K562 (cell line): ENCODE measurements around the gene DENND6A. TPM values are rescaled to one million over a fixed set of nuclear protein-coding genes. Genes with fewer than 3 reads are reported as not detected.

Experiments
- ATAC-seq: fragments of 200-7000 bp; cut with Tn5 transposase; 3 replicates; pipeline ENCODE4 v1.9.1; 2020; ENCODE audit warnings: moderate library complexity
- BruUV-seq: library from RNA; stranded (reverse); fragments of 400-500 nt; replicated peaks from 2 replicates; lab custom pipeline; 2021; lab: Mats Ljungman, UMichigan
- CTCF ChIA-PET: fragments of 300-600 bp; formaldehyde crosslinking; extraction: SDS; loops from one replicate; lab custom pipeline; 2021; ENCODE audit warnings: low intra/inter-chr PET ratio; lab: Yijun Ruan, JAX
- POLR2A ChIA-PET: fragments of 300-600, 350-650 bp; sonication (Branson Sonifier 250); formaldehyde crosslinking; extraction: SDS; loops from one replicate; lab custom pipeline; 2021; ENCODE audit warnings: antibody characterized with exemption, inconsistent platforms; lab: Yijun Ruan, JAX
- DNase-seq, 4 experiments: peaks; one replicate each; pipeline versions ENCODE4 v3.0.0 to v3.0.0-alpha.2; 2011 to 2018; ENCODE audit warnings: low spot score in 3 of 4, mixed read lengths in 3 of 4; ENCODE audit errors: extremely low read depth in 1 of 4
- FAIRE-seq: peaks from 2 replicates; lab custom pipeline; 2011; peaks lifted over from hg19 to GRCh38; lab: Jason Lieb, UNC
- H2AFZ ChIP-seq: 2 replicates; pipeline ENCODE4 v1.6.0; 2011; ENCODE audit warnings: low read depth, low read length, control low read depth, inconsistent platforms
- H3K27ac ChIP-seq: fragments of 200-600 bp; 3 replicates; pipeline ENCODE4 v1.8.0; 2011; ENCODE audit warnings: low read depth, mild to moderate bottlenecking, control low read depth, inconsistent platforms, low read length, moderate library complexity, mixed read lengths; ENCODE audit errors: extremely low read depth
- H3K27me3 ChIP-seq, 2 experiments: fragments of 300-600 bp in 1 of 2; 2 replicates in 1 of 2; 3 replicates in 1 of 2; pipeline versions ENCODE4 v1.6.0 to v1.8.0; 2011; ENCODE audit warnings: inconsistent platforms in 2 of 2, low read length in 2 of 2, mild to moderate bottlenecking in 1 of 2, mixed read lengths in 1 of 2, moderate library complexity in 1 of 2; ENCODE audit not compliant: control insufficient read depth in 2 of 2, insufficient read depth in 2 of 2
- H3K36me3 ChIP-seq: fragments of 300-600 bp; 3 replicates; pipeline ENCODE4 v1.8.0; 2011; ENCODE audit warnings: mild to moderate bottlenecking, low read length, inconsistent platforms; ENCODE audit not compliant: control insufficient read depth, insufficient read depth
- H3K4me1 ChIP-seq, 2 experiments: fragments of 200-600 bp in 1 of 2; replicated peaks in 1 of 2; 2 replicates in 1 of 2; 3 replicates in 1 of 2; pipeline versions ENCODE4 v1.5.1 to v1.8.0; 2011; ENCODE audit warnings: inconsistent platforms in 2 of 2, low read length in 2 of 2, mild to moderate bottlenecking in 1 of 2, mixed read lengths in 1 of 2, moderate library complexity in 1 of 2; ENCODE audit not compliant: control insufficient read depth in 2 of 2, insufficient read depth in 2 of 2
- H3K4me2 ChIP-seq: 2 replicates; pipeline ENCODE4 v1.6.1; 2011; ENCODE audit warnings: low read length, control low read depth, inconsistent platforms, mixed read lengths; ENCODE audit not compliant: insufficient read depth
- H3K4me3 ChIP-seq: fragments of 200-600 bp; sonication (generic), shearing (Covaris generic); 2 replicates; pipeline ENCODE4 v1.5.1; 2016; ENCODE audit warnings: control low read depth, inconsistent platforms
- H3K79me2 ChIP-seq: fragments of 200-600 bp; 3 replicates; pipeline ENCODE4 v1.8.0; 2011; ENCODE audit warnings: low read length, inconsistent platforms; ENCODE audit not compliant: control insufficient read depth, insufficient read depth
- H3K9ac ChIP-seq, 2 experiments: 2 replicates each; pipeline versions ENCODE4 v1.6.0 to v1.6.1; 2011; ENCODE audit warnings: low read depth in 2 of 2, low read length in 2 of 2, control low read depth in 1 of 2, inconsistent platforms in 1 of 2, mild to moderate bottlenecking in 1 of 2, mixed read lengths in 1 of 2; ENCODE audit not compliant: insufficient read depth in 1 of 2
- H3K9me1 ChIP-seq: one replicate; pipeline ENCODE4 v1.6.0; 2011; ENCODE audit warnings: inconsistent platforms, mild to moderate bottlenecking, low read length, moderate library complexity; ENCODE audit not compliant: control insufficient read depth, insufficient read depth
- H3K9me3 ChIP-seq: replicated peaks from 2 replicates; pipeline ENCODE4 v1.5.1; 2011; ENCODE audit warnings: low read depth, low read length, inconsistent platforms; ENCODE audit not compliant: control insufficient read depth, insufficient read depth
- H4K20me1 ChIP-seq: replicated peaks from 2 replicates; pipeline ENCODE4 v1.6.1; 2011; ENCODE audit warnings: low read length, inconsistent platforms, mixed read lengths; ENCODE audit not compliant: control insufficient read depth, insufficient read depth
- ASH1L ChIP-seq: fragments of 450-650 bp; IDR thresholded peaks from 2 replicates; pipeline ENCODE4 v1.6.1; 2018; ENCODE audit warnings: borderline replicate concordance, mild to moderate bottlenecking, low read depth; ENCODE audit not compliant: partially characterized antibody
- EZH2 ChIP-seq: IDR thresholded peaks from 2 replicates; pipeline ENCODE4 v1.6.1; 2012; ENCODE audit warnings: low read depth, mild to moderate bottlenecking, inconsistent platforms, low read length, borderline replicate concordance
- LCOR ChIP-seq: sonication (generic); formaldehyde crosslinking; IDR thresholded peaks from 2 replicates; pipeline ENCODE4 v1.8.0; 2022; ENCODE audit warnings: mild to moderate bottlenecking, missing genetic modification reagents
- NCOA1 ChIP-seq: fragments of 450-650 bp; IDR thresholded peaks from 2 replicates; pipeline ENCODE4 v1.6.1; 2016; ENCODE audit warnings: low read depth
- RBBP5 ChIP-seq: fragments of 200-600 bp; sonication (generic); IDR thresholded peaks from 2 replicates; pipeline ENCODE4 v1.6.1; 2012; ENCODE audit warnings: borderline replicate concordance, mild to moderate bottlenecking, low read length, control low read depth, inconsistent platforms; ENCODE audit not compliant: insufficient read depth, poor library complexity, severe bottlenecking
- TBL1XR1 ChIP-seq, 2 experiments: IDR thresholded peaks; 2 replicates each; pipeline ENCODE4 v1.6.1; 2012; ENCODE audit warnings: improper control_type of control experiment in 2 of 2, low read length in 2 of 2, mild to moderate bottlenecking in 1 of 2
- ZBTB1 ChIP-seq: sonication (generic); formaldehyde crosslinking; IDR thresholded peaks from 2 replicates; pipeline ENCODE4 v1.8.1; 2023; ENCODE audit warnings: missing genetic modification reagents, low read depth, mild to moderate bottlenecking, borderline replicate concordance
- ZFX ChIP-seq: sonication (generic); formaldehyde crosslinking; IDR thresholded peaks from 2 replicates; pipeline ENCODE4 v1.8.0; 2022; ENCODE audit warnings: mild to moderate bottlenecking, missing genetic modification reagents, moderate library complexity
- ZNF324 ChIP-seq: fragments of 250-450 bp; sonication (Bioruptor Pico); IDR thresholded peaks from 2 replicates; pipeline ENCODE4 v1.4.0; 2020; ENCODE audit warnings: mild to moderate bottlenecking
- ZNF76 ChIP-seq: fragments of 250-450 bp; sonication (Bioruptor Pico); IDR thresholded peaks from 2 replicates; pipeline ENCODE4 v1.4.0; 2020; ENCODE audit warnings: mild to moderate bottlenecking, moderate library complexity, borderline replicate concordance
- WGBS: fragments of 100-300 bp; shearing (Covaris generic); methylation state at CpG from one replicate; pipeline ENCODE4 v1.1.6; 2016; ENCODE audit warnings: low coverage, mixed read lengths; ENCODE audit not compliant: insufficient coverage; ENCODE audit errors: missing lambda C conversion rate; 5-methylcytosine and 5-hydroxymethylcytosine counted together
- in situ Hi-C: fragments of 300-500 bp; cut with MboI; formaldehyde crosslinking; loops from 4 replicates; pipeline ENCODE4 v1.15.0; 2018; ENCODE audit warnings: inconsistent platforms, mixed read lengths
- intact Hi-C: fragments of 100-400 bp; cut with micrococcal nuclease; formaldehyde crosslinking; loops from 2 replicates; pipeline ENCODE4 v1.14.2; 2022
- polyA plus RNA-seq, 8 experiments: library from polyadenylated mRNA; depleted of rRNA in 4 of 8; stranded (reverse) in 5 of 8; unstranded in 3 of 8; fragments of >200 nt; fragmentation: Nextera tagmentation in 2 of 8; fragmentation: Illumina TruSeq in 1 of 8; extraction: Ambion mirVana in 2 of 8; extraction: Trizol in 1 of 8; gene quantifications; 2 replicates each; pipeline versions ENCODE4 v1.2.1 to v1.2.3, GENCODE V29; 2011 to 2014; ENCODE audit warnings: inconsistent platforms in 1 of 8, missing spikeins in 1 of 8
- total RNA-seq, 7 experiments: library from RNA; depleted of rRNA in 6 of 7; stranded (reverse); fragments of >200 nt in 6 of 7; fragmentation: Illumina TruSeq in 2 of 7; extraction: Trizol in 2 of 7; gene quantifications; 2 replicates each; pipeline versions ENCODE4 v1.2.1 to v1.2.3, GENCODE V29; 2011 to 2021; ENCODE audit warnings: low replicate concordance in 1 of 7
- TF ChIP-seq, protein P1 (sequence below): fragments of 250-450 bp; sonication (Bioruptor Pico); IDR thresholded peaks from 2 replicates; pipeline ENCODE4 v1.8.0; 2021; ENCODE audit warnings: moderate library complexity, mild to moderate bottlenecking, inconsistent platforms

DENND6A gene
- total and polyA plus RNA-seq, 9 of the 15 experiments (the other 6 are each of a cell fraction or from before 2014, with no cell fraction given) = 1.5 to 12.7 (median 7.1) TPM

- intact Hi-C loops (no loop called here), in situ Hi-C loops (no loop called here)
- Histone ChIP-seq H3K9me1 (no peaks in the 10 kb centered on the region), H3K27me3 (no peaks in the 10 kb centered on the region), H3K4me1 (no peaks in the 10 kb centered on the region), H3K36me3 (no peaks in the 10 kb centered on the region), H3K4me3 (no peak overlapping the region), H4K20me1 (no peaks in the 10 kb centered on the region), H3K9me3 (no peaks in the 10 kb centered on the region), H3K79me2 (no peaks in the 10 kb centered on the region), H3K9ac (no peak overlapping the region), H2AFZ (no peak overlapping the region), H3K27ac (no peak overlapping the region), H3K4me2 (no peak overlapping the region)
- ATAC-seq = no peak
- ChIA-PET CTCF (no interaction called here), POLR2A (interaction anchor here (0.6 kb wide), 1 partner anchor 105 kb away, joined by 5 read pairs; no protein-coding TSS in a partner anchor)
- no peak for FAIRE-seq
- TF ChIP-seq RBBP5 (no peak), NCOA1 (no peak), ZNF76 (CRISPR knock-in tag) (no peak)
- DNase-seq = no peak
- WGBS = 55% methylated on average over 9 of the region's 9 CpGs
- no TSS peak for BruUV-seq
These were observed 7.9 kb upstream of the DENND6A start for GRCh38 chr3:57700737-57701136.

- H2AFZ ChIP-seq = no peak overlapping the region
- H3K9ac ChIP-seq = no peak overlapping the region
- H3K9me3 ChIP-seq = no peaks in the 10 kb centered on the region
- no peak overlapping the region for H3K27ac ChIP-seq
- in situ Hi-C loops (no loop called here), intact Hi-C loops (no loop called here)
- H4K20me1 ChIP-seq = no peaks in the 10 kb centered on the region
- no peaks in the 10 kb centered on the region for H3K36me3 ChIP-seq
- H3K4me2 ChIP-seq = no peak overlapping the region
- no peaks in the 10 kb centered on the region for H3K79me2 ChIP-seq
- CTCF ChIA-PET = interaction anchor here (0.6 kb wide), 1 partner anchor 527 kb away, joined by 5 read pairs; no protein-coding TSS in a partner anchor
- no peak for DNase-seq
- no peak for ATAC-seq
- POLR2A ChIA-PET = no interaction called here
- no peaks in the 10 kb centered on the region for H3K9me1 ChIP-seq
- no peaks in the 10 kb centered on the region for H3K4me1 ChIP-seq
- 93% methylated on average over 2 of the region's 2 CpGs for WGBS
- H3K27me3 ChIP-seq = no peaks in the 10 kb centered on the region
- FAIRE-seq = no peak
- BruUV-seq = no TSS peak
- no peak overlapping the region for H3K4me3 ChIP-seq
- no peak for TF ChIP-seq ZNF324 (CRISPR knock-in tag)
- no peak for TF ChIP-seq TBL1XR1 (IDR thresholded peaks at IDR 0.05; ENCODE audit: low read length in 2 of 2)
- no peak for TF ChIP-seq ASH1L
- TF ChIP-seq ZBTB1 (CRISPR knock-in tag) = no peak
- TF ChIP-seq EZH2 = no peak
- TF ChIP-seq, protein P1, sequence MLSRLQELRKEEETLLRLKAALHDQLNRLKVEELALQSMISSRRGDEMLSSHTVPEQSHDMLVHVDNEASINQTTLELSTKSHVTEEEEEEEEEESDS (CRISPR knock-in tag) = no peak
- no peak for TF ChIP-seq LCOR (CRISPR knock-in tag)
- TF ChIP-seq ZFX = no peak
These were observed 6.7 kb upstream of the DENND6A start for GRCh38 chr3:57699591-57699990.
